Measurements from ENCODE around the gene RAPH1. TPM values are rescaled to one million over a fixed set of nuclear protein-coding genes. Genes with fewer than 3 reads are reported as not detected.

Gene RAPH1
- total RNA-seq, 1 experiment from 2014 or later: 31.4 TPM

GRCh38 chr2:203476881-203477280 lies 58.2 kb downstream of the RAPH1 start:
- Histone ChIP-seq H3K27ac (ENCODE audit: low read length) (no peak overlapping the region), H3K4me3 (ENCODE audit: low read depth in 2 of 2, low read length in 2 of 2) (no peak overlapping the region), H3K27me3 (ENCODE audit: control insufficient read depth, insufficient read depth, low read length) (no peaks in the 10 kb centered on the region), H3K36me3 (ENCODE audit: control insufficient read depth, insufficient read depth, low read length) (no peaks in the 10 kb centered on the region), H3K9me3 (ENCODE audit: control insufficient read depth, insufficient read depth, low read depth, low read length) (no peaks in the 10 kb centered on the region), H3K4me1 (ENCODE audit: control insufficient read depth, insufficient read depth, low read length) (no peaks in the 10 kb centered on the region)
- DNase-seq (ENCODE audit: low read depth, low spot score): no peak
- BruUV-seq (replicated peaks): no TSS peak
- ATAC-seq: no peak
- in situ Hi-C loops (cut with HindIII; ENCODE audit: low pct_unique_long_range_greater_than_20kb, low sequenced_read_pairs): no loop called here
- intact Hi-C loops (cut with micrococcal nuclease; ENCODE audit: unreplicated experiment): no loop called here
- CTCF ChIA-PET: no interaction called here
- TF ChIP-seq SIN3A (IDR thresholded peaks at IDR 0.05; ENCODE audit: borderline replicate concordance, insufficient read depth, low read depth, low read length) (no peak), CTCF (IDR thresholded peaks at IDR 0.05) (no peak), TCF7L2 (IDR thresholded peaks at IDR 0.05; ENCODE audit: low read depth, low read length) (no peak), REST (IDR thresholded peaks at IDR 0.05; ENCODE audit: insufficient read depth in 1 of 2, low read depth in 2 of 2, low read length in 1 of 2) (no peak), POLR2AphosphoS5 (IDR thresholded peaks at IDR 0.05; ENCODE audit: low read depth, low read length) (no peak)
- POLR2A ChIA-PET: no interaction called here

- ChIA-PET POLR2A (no interaction called here), CTCF (no interaction called here)
- DNase-seq (ENCODE audit: low read depth, low spot score) (no peak), ATAC-seq (no peak)
- no peak overlapping the region for H3K4me3 ChIP-seq (ENCODE audit: low read depth in 2 of 2, low read length in 2 of 2)
- H3K9me3 ChIP-seq (ENCODE audit: control insufficient read depth, insufficient read depth, low read depth, low read length): no peaks in the 10 kb centered on the region
- TF ChIP-seq CTCF (IDR thresholded peaks at IDR 0.05) (no peak), REST (IDR thresholded peaks at IDR 0.05; ENCODE audit: insufficient read depth in 1 of 2, low read depth in 2 of 2, low read length in 1 of 2) (no peak), TCF7L2 (IDR thresholded peaks at IDR 0.05; ENCODE audit: low read depth, low read length) (no peak), SIN3A (IDR thresholded peaks at IDR 0.05; ENCODE audit: borderline replicate concordance, insufficient read depth, low read depth, low read length) (no peak), POLR2AphosphoS5 (IDR thresholded peaks at IDR 0.05; ENCODE audit: low read depth, low read length) (no peak)
- no peak overlapping the region for H3K27ac ChIP-seq (ENCODE audit: low read length)
- in situ Hi-C loops (cut with HindIII; ENCODE audit: low pct_unique_long_range_greater_than_20kb, low sequenced_read_pairs): no loop called here
- H3K36me3 ChIP-seq (ENCODE audit: control insufficient read depth, insufficient read depth, low read length): no peaks in the 10 kb centered on the region
- BruUV-seq (replicated peaks): no TSS peak
- no peaks in the 10 kb centered on the region for H3K4me1 ChIP-seq (ENCODE audit: control insufficient read depth, insufficient read depth, low read length)
- intact Hi-C loops (cut with micrococcal nuclease; ENCODE audit: unreplicated experiment): no loop called here
- no peaks in the 10 kb centered on the region for H3K27me3 ChIP-seq (ENCODE audit: control insufficient read depth, insufficient read depth, low read length)
Measured at GRCh38 chr2:203471323-203471722, 63.8 kb downstream of the RAPH1 start.

Data from Panc1 (cell line).